Type B pancreatic cell (in vitro differentiated cells): ENCODE measurements around the gene TESK2. TPM values are rescaled to one million over a fixed set of nuclear protein-coding genes. Genes with fewer than 3 reads are reported as not detected.

Experiments
- DNase-seq: peaks from one replicate; pipeline ENCODE4 v3.0.0; 2021; ENCODE audit warnings: mixed read lengths; ENCODE audit not compliant: unreplicated experiment; ENCODE audit errors: extremely low spot score
- H3K27ac Mint-ChIP-seq: 2 replicates; pipeline ENCODE4 v1.8.0; 2021; ENCODE audit warnings: mild to moderate bottlenecking, mixed read lengths
- H3K27me3 Mint-ChIP-seq: 2 replicates; pipeline ENCODE4 v1.8.0; 2021; ENCODE audit warnings: mixed read lengths
- H3K36me3 Mint-ChIP-seq: 2 replicates; pipeline ENCODE4 v1.8.0; 2021; ENCODE audit warnings: mixed read lengths
- H3K4me1 Mint-ChIP-seq: one replicate; pipeline ENCODE4 v1.8.0; 2021; ENCODE audit warnings: mixed read lengths; ENCODE audit not compliant: unreplicated experiment
- H3K4me3 Mint-ChIP-seq: 2 replicates; pipeline ENCODE4 v1.8.0; 2021; ENCODE audit warnings: mild to moderate bottlenecking, mixed read lengths
- H3K9me3 Mint-ChIP-seq: 2 replicates; pipeline ENCODE4 v1.8.0; 2021; ENCODE audit warnings: mixed read lengths
- total RNA-seq: library from RNA; stranded (reverse); gene quantifications from 2 replicates; pipeline ENCODE4 v1.2.1, GENCODE V29; 2021; ENCODE audit warnings: low replicate concordance
- TF ChIP-seq, protein P1 (sequence below): fragments of 200-600 bp; sonication (generic); conservative IDR thresholded peaks from 2 replicates; pipeline ENCODE4 v1.5.0; 2021; ENCODE audit warnings: antibody characterized with exemption, mild to moderate bottlenecking

Gene TESK2
- total RNA-seq, 1 donor from 2014 or later: 6.7 TPM

GRCh38 chr1:45421935-45422334 is 69.0 kb downstream of the TESK2 start:
- Mint-ChIP-seq H3K27me3 (no peaks in the 10 kb centered on the region), H3K4me1 (no peaks in the 10 kb centered on the region), H3K9me3 (no peaks in the 10 kb centered on the region), H3K4me3 (no peak overlapping the region), H3K36me3 (peaks cover 3% of the 10 kb centered on the region), H3K27ac (no peak overlapping the region)
- DNase-seq: no peak
- TF ChIP-seq, protein P1, sequence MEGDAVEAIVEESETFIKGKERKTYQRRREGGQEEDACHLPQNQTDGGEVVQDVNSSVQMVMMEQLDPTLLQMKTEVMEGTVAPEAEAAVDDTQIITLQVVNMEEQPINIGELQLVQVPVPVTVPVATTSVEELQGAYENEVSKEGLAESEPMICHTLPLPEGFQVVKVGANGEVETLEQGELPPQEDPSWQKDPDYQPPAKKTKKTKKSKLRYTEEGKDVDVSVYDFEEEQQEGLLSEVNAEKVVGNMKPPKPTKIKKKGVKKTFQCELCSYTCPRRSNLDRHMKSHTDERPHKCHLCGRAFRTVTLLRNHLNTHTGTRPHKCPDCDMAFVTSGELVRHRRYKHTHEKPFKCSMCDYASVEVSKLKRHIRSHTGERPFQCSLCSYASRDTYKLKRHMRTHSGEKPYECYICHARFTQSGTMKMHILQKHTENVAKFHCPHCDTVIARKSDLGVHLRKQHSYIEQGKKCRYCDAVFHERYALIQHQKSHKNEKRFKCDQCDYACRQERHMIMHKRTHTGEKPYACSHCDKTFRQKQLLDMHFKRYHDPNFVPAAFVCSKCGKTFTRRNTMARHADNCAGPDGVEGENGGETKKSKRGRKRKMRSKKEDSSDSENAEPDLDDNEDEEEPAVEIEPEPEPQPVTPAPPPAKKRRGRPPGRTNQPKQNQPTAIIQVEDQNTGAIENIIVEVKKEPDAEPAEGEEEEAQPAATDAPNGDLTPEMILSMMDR: no peak

DNA sequence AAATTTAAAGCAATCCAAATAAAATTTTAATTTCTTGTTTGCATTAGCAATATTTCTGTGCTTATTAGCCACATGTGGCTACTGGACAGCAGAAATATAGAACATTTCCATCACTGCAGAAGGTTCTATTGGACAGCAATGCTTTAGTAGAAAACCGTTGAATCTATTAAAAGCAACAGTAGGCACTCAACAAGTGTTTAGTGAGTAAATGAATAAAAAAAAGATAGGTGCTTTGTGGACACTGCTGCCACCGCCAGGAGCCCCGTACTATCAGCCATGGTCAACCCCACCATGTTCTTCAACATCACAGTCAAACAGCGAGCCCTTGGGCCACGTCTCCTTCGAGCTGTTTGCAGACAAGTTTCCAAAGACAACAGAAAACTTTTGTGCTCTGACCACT is 76.2 kb downstream of the TESK2 start:
- Mint-ChIP-seq H3K27ac (no peak overlapping the region), H3K4me1 (no peaks in the 10 kb centered on the region), H3K27me3 (no peaks in the 10 kb centered on the region), H3K9me3 (no peaks in the 10 kb centered on the region), H3K4me3 (no peak overlapping the region), H3K36me3 (no peaks in the 10 kb centered on the region)
- TF ChIP-seq, protein P1: no peak
- DNase-seq: no peak

DNA sequence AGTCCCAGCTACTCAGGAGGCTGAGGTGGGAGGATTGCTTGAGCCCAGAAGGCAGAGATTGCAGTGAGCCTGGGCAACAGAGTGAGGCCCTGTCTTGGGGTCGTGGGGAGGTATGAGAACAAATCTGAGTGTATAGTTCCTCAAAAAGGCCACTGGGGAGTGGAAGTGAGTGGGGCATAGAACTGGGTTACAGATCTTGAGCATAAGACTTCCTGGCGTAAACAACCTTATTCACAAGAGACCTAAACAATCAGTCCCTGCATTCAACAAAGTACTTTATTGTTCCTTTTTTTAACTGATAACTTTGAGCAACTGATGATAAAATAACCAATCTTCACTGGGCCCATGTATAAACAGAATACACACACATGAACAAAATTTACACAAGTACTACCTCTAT is 78.1 kb downstream of the TESK2 start:
- TF ChIP-seq, protein P1: no peak
- Mint-ChIP-seq H3K27ac (no peak overlapping the region), H3K36me3 (no peaks in the 10 kb centered on the region), H3K9me3 (no peaks in the 10 kb centered on the region), H3K4me3 (no peak overlapping the region), H3K4me1 (no peaks in the 10 kb centered on the region), H3K27me3 (no peaks in the 10 kb centered on the region)
- DNase-seq: no peak

DNA sequence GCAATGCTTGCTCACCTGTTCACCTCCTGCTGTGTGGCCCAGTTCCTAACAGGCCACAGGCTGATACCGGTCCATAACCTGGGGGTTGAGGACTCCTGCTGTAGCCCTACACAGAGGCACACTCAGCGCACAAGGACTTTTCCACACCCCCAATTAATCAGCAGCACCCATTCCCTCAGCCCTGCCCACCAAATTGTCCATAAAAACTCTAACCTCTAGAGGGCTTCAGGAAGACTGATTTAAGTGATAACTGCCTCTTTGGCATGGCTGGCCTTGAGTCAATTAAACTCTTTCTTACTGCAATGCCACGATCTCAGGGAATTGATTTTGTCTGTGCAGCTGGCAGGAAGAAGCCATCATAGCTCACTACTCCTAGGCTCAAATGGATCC is 79.5 kb downstream of the TESK2 start:
- H3K4me3 Mint-ChIP-seq: no peak overlapping the region
- H3K27ac Mint-ChIP-seq: no peak overlapping the region
- no peaks in the 10 kb centered on the region for H3K27me3 Mint-ChIP-seq
- H3K4me1 Mint-ChIP-seq: no peaks in the 10 kb centered on the region
- no peak for DNase-seq
- TF ChIP-seq, protein P1: peak; percentile 13
- H3K36me3 Mint-ChIP-seq: no peaks in the 10 kb centered on the region
- no peaks in the 10 kb centered on the region for H3K9me3 Mint-ChIP-seq

GRCh38 chr1:45410850-45411509 is 80.0 kb downstream of the TESK2 start:
- Mint-ChIP-seq H3K4me1 (no peaks in the 10 kb centered on the region), H3K27ac (no peak overlapping the region), H3K9me3 (no peaks in the 10 kb centered on the region), H3K36me3 (no peaks in the 10 kb centered on the region), H3K27me3 (no peaks in the 10 kb centered on the region), H3K4me3 (no peak overlapping the region)
- TF ChIP-seq, protein P1: no peak
- DNase-seq: no peak

DNA sequence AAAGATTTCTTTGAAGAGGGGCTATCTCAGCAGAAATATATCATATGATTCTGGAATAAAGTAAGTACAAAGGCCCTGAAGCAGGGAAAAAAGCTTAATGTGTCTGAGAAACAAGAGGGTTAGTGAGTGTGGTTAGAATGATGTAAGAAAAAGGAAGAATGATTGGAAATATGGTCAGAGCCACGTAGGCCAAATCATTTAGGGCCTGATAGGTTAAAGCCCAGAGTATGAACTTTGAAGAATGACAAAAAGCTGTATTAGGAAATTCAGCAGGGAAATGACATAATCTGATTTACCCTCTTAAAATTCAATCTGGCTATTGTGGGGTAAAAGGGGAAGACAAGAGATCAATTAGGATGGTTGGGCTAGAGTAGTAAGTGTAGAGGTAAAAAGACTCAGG is 81.7 kb downstream of the TESK2 start:
- DNase-seq: no peak
- Mint-ChIP-seq H3K27me3 (no peaks in the 10 kb centered on the region), H3K4me3 (no peak overlapping the region), H3K36me3 (no peaks in the 10 kb centered on the region), H3K4me1 (no peaks in the 10 kb centered on the region), H3K27ac (no peak overlapping the region), H3K9me3 (no peaks in the 10 kb centered on the region)
- TF ChIP-seq, protein P1: no peak
